A673 (cell line): Measurements from ENCODE around the gene PURB.

Source experiments
- EZH2 ChIP-seq: fragments of 200-600 bp; sonication (generic); IDR thresholded peaks from 2 replicates; pipeline ENCODE4 v1.6.1; 2017; ENCODE audit warnings: borderline replicate concordance, low read depth, mild to moderate bottlenecking, mixed read lengths, antibody characterized with exemption, low read length; ENCODE audit not compliant: poor library complexity, severe bottlenecking
- TF ChIP-seq, protein P1 (sequence below): fragments of 300-800, 200-600 bp; sonication (generic); conservative IDR thresholded peaks from 2 replicates; pipeline ENCODE4 v1.5.1; 2017; ENCODE audit warnings: low read depth, mild to moderate bottlenecking, antibody characterized with exemption, low read length, moderate library complexity, mixed read lengths

DNA sequence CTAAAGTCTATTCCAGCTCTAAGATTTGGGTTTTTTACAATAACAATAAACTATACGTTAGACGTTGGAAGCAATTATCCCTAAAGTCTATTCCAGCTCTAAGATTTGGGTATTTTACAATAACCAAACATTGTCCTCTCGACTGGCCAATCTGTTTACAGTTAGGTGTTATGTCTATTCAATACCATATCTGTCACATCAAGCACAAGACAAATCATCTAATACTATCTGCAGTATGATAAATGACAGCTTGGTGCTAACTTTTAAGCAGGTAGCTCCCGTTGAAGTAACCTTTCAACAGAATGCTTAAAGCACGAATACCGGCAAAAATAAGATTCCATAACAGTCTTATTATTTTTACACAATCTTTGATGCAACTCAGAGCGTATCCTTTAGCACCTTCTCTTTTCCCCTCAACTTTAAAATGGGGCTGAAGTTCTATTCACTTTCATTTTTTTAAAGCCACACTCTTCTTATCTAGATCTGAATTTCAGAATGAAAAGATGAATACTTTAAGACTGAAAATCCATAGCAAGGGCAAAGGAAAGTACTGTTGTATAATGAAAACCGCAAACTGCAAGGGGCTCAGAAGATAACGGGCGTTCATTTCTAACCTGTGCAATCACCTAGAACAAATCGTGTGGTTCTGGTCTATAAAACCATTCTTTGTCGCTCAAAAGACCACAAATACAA lies 38.4 kb downstream of the PURB start:
- TF ChIP-seq, protein P1, sequence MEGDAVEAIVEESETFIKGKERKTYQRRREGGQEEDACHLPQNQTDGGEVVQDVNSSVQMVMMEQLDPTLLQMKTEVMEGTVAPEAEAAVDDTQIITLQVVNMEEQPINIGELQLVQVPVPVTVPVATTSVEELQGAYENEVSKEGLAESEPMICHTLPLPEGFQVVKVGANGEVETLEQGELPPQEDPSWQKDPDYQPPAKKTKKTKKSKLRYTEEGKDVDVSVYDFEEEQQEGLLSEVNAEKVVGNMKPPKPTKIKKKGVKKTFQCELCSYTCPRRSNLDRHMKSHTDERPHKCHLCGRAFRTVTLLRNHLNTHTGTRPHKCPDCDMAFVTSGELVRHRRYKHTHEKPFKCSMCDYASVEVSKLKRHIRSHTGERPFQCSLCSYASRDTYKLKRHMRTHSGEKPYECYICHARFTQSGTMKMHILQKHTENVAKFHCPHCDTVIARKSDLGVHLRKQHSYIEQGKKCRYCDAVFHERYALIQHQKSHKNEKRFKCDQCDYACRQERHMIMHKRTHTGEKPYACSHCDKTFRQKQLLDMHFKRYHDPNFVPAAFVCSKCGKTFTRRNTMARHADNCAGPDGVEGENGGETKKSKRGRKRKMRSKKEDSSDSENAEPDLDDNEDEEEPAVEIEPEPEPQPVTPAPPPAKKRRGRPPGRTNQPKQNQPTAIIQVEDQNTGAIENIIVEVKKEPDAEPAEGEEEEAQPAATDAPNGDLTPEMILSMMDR = no peak
- TF ChIP-seq EZH2 = no peak
